Measurements from ENCODE around the gene GPR62. TPM values are rescaled to one million over a fixed set of nuclear protein-coding genes. Genes with fewer than 3 reads are reported as not detected.
"Not testable (repeated sequence)": the region's sequence is repeated elsewhere in the genome, so short reads cannot be mapped to it uniquely, and the experiment has no call there.

GPR62 gene, protein sequence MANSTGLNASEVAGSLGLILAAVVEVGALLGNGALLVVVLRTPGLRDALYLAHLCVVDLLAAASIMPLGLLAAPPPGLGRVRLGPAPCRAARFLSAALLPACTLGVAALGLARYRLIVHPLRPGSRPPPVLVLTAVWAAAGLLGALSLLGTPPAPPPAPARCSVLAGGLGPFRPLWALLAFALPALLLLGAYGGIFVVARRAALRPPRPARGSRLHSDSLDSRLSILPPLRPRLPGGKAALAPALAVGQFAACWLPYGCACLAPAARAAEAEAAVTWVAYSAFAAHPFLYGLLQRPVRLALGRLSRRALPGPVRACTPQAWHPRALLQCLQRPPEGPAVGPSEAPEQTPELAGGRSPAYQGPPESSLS
- polyA plus RNA-seq (ENCODE audit: insufficient read length in 12 of 12), result 1 to 10 TPM in 1 of 12 donors, under 1 TPM in 9, not detected in 2; 0.22 to 1.0 (median 0.36) TPM
- long read RNA-seq, donor 1, transcript GPR62-201 (1 exons, 2,191 nt), result major isoform, 104 of 112 reads
- long read RNA-seq, donor 1, partial matches to known transcripts, result 8 of 112 reads
- long read RNA-seq, donor 1, other reads (novel, unspliced or antisense), result 0 of 112 reads
- long read RNA-seq, donor 2, transcript GPR62-201 (1 exons, 2,191 nt), result major isoform, 38 of 38 reads
- long read RNA-seq, donor 2, partial matches to known transcripts, result 0 of 38 reads
- long read RNA-seq, donor 2, other reads (novel, unspliced or antisense), result 0 of 38 reads
- long read RNA-seq, donor 3, transcript GPR62-201 (1 exons, 2,191 nt), result major isoform, 36 of 36 reads
- long read RNA-seq, donor 3, partial matches to known transcripts, result 0 of 36 reads
- long read RNA-seq, donor 3, other reads (novel, unspliced or antisense), result 0 of 36 reads
- long read RNA-seq, donor 4, transcript GPR62-201 (1 exons, 2,191 nt), result major isoform, 33 of 33 reads
- long read RNA-seq, donor 4, partial matches to known transcripts, result 0 of 33 reads
- long read RNA-seq, donor 4, other reads (novel, unspliced or antisense), result 0 of 33 reads
- long read RNA-seq, donor 5, transcript GPR62-201 (1 exons, 2,191 nt), result major isoform, 112 of 156 reads
- long read RNA-seq, donor 5, partial matches to known transcripts, result 37 of 156 reads
- long read RNA-seq, donor 5, other reads (novel, unspliced or antisense), result 7 of 156 reads
- long read RNA-seq, donor 6, transcript GPR62-201 (1 exons, 2,191 nt), result major isoform, 41 of 46 reads
- long read RNA-seq, donor 6, partial matches to known transcripts, result 5 of 46 reads
- long read RNA-seq, donor 6, other reads (novel, unspliced or antisense), result 0 of 46 reads
- long read RNA-seq, donor 7, transcript GPR62-201 (1 exons, 2,191 nt), result major isoform, 33 of 33 reads
- long read RNA-seq, donor 7, partial matches to known transcripts, result 0 of 33 reads
- long read RNA-seq, donor 7, other reads (novel, unspliced or antisense), result 0 of 33 reads
- long read RNA-seq, donor 8, transcript GPR62-201 (1 exons, 2,191 nt), result major isoform, 87 of 105 reads
- long read RNA-seq, donor 8, partial matches to known transcripts, result 8 of 105 reads
- long read RNA-seq, donor 8, other reads (novel, unspliced or antisense), result 10 of 105 reads
- long read RNA-seq, donor 9, transcript GPR62-201 (1 exons, 2,191 nt), result major isoform, 57 of 57 reads
- long read RNA-seq, donor 9, partial matches to known transcripts, result 0 of 57 reads
- long read RNA-seq, donor 9, other reads (novel, unspliced or antisense), result 0 of 57 reads
- long read RNA-seq, donor 10, transcript GPR62-201 (1 exons, 2,191 nt), result major isoform, 65 of 65 reads
- long read RNA-seq, donor 10, partial matches to known transcripts, result 0 of 65 reads
- long read RNA-seq, donor 10, other reads (novel, unspliced or antisense), result 0 of 65 reads
- long read RNA-seq, donor 11, transcript GPR62-201 (1 exons, 2,191 nt), result major isoform, 60 of 60 reads
- long read RNA-seq, donor 11, partial matches to known transcripts, result 0 of 60 reads
- long read RNA-seq, donor 11, other reads (novel, unspliced or antisense), result 0 of 60 reads

DNA sequence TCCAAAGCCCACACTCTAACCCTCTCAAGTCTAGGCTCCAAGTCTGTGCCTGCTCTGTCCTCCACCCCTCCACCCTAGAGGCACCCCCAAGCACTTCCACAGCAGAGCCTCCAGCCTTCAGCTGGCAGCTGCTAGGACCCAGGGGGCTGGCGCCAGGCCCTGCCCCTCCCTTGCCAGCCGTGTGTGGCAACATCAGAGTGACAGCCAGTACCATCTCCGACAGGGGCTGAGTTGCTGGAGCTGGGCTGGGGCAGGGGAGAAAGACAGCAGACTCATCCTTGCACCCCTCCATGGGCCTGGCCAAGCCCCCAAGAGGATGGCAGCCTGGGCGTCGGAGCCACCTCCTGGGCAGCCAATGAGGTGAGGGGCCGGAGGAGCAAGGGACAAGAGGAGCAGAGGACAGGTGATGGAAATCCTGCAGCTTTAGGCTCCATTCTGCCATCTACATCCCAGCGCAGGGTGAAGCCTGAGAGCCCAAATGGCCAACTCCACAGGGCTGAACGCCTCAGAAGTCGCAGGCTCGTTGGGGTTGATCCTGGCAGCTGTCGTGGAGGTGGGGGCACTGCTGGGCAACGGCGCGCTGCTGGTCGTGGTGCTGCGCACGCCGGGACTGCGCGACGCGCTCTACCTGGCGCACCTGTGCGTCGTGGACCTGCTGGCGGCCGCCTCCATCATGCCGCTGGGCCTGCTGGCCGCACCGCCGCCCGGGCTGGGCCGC lies at the start of gene GPR62:
GPR62 (plus strand) TSS at position 207 of the 718 bp plus-strand sequence; CDS start at position 479, 272 bp downstream.
- DNase-seq, result no peak

DNA sequence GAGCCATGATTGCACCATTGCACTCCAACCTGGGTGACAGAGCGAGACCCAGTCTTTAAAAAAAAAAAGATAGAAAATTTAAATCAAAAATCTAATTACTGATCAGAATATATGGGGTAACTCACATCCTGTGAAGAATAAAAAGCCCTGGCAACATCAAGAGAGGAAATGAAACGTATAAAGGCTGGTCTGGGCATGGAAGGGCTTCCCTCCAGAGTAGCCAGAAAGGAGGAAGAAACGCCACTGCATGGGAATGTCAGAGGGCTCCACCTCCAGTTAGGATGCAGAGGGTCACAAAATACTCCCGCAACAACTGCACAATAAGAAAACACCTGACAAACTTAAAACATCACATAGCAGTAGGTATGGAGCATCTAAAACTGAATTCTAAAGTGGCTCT lies 47.2 kb upstream of the GPR62 start:
- DNase-seq, result no peak

DNA sequence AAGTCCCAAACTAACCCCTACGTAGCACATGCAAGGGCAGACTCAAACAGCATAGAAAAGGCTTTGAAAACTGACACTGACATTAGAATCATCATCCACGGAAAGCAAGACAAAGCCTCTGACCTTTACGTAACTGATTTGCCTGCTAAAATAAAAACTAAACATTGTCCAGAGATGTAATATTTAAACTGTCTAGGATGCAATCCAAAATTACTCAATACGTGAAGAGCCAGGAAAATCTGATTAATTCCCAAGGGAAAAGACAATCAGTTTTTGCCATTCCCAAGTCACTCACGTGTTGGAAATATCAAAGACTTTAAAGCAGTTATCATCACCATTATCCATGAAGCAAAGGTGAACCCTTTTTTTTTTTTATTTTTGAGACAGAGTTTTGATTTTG lies 38.8 kb upstream of the GPR62 start:
- no peak for DNase-seq

DNA sequence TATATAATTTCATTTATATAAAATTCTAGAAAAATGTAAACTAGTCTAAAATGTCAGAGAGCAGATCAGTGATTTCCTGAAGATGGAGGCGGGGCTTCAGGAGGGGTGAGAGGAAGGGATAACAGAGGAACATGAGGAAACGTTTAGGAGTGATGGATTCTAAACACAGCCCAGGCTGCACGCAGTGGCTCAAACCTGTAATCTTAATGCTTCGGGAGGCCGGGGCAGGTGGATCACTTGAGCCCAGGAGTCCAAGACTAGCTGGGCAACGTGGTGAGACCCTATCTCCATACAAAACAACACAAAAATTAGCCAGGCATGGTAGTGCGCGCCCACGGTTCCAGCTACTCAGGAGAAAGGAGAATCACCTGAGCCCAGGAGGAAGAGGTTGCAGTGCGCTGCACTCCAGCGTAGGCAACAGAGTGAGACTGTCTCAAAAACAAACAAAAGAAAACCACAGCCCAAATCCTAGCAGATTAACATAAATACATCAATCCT lies 34.1 kb upstream of the GPR62 start:
- DNase-seq, result no peak

DNA sequence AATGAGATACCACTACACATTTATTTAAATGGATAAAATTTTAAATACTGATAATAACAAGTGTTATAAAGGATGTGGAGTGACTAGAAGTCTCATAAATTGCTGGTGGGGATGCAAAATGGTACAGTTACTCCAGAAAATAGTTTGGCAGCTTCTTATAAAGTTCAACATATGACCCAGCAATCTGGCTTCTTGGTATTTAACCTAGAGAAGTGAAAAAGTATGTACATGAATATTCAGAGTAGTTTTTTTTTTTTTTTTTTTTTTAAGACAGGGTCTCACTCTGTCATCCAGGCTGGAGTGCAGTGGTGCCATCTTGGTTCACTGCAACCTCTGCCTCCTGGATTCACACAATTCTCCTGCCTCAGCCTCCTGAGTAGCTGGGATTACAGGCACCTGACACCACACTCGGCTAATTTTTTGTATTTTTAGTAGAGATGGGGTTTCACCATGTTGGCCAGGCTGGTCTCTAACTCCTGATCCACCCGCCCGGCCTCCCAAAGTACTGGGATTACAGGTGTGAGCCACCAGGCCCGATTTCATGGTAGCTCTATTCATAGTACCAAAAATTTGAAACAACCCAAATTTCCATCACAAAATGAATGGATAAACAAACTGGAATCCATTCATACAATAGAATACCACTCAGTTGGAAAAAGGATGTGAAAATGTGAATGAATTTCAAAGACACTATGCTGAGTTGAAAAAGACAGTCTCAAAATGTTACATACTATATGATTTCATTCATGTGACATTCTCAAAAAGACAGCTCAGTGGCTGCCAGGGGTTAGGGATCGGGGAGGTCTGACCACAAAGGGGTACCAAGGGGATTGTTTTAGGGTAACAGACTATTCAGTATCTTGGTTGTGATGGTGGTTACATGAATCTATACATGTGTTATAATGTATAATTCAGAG lies 27.9 kb upstream of the GPR62 start:
- no peak for DNase-seq

DNA sequence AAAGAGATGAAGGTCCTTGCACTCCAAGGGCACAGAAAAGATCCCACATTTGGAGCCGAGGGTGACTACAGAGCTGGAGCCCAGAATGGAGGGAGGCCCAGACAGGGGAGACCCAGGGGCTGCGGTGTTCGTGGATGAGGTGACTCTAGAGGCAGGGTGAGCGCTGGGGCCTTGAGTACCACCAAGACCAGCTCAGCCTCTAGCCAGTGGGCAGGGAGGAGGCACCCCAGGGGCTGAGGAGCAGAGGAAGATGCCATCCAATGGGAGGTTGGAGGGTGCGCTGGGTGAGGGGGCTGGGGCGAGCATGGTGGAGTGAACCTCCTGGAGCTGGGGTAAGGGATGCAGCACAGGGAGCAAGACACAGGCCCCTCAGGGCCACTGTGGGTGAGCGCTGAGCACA lies 26.7 kb upstream of the GPR62 start:
- DNase-seq, result no peak

DNA sequence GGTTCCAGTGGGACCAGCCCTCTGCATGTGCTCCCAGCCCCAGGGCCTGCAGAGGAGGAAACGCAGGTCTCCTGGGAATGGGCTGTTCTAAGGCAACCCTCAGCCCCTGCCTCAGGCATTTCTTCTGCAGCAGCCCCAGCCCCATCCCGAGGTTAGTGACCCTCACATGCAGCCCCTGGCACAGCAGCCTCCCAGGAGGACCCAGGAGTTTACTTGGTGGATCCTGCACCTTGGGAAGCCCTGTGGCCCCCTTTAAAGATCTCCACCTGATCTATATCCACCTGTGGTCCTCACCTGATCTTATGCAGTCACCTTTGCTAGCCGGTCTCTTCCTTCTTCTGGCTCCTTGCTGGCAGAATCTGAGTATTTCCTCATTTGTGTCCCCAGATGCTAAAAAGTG lies 26.2 kb upstream of the GPR62 start:
- DNase-seq, result not testable (repeated sequence)

DNA sequence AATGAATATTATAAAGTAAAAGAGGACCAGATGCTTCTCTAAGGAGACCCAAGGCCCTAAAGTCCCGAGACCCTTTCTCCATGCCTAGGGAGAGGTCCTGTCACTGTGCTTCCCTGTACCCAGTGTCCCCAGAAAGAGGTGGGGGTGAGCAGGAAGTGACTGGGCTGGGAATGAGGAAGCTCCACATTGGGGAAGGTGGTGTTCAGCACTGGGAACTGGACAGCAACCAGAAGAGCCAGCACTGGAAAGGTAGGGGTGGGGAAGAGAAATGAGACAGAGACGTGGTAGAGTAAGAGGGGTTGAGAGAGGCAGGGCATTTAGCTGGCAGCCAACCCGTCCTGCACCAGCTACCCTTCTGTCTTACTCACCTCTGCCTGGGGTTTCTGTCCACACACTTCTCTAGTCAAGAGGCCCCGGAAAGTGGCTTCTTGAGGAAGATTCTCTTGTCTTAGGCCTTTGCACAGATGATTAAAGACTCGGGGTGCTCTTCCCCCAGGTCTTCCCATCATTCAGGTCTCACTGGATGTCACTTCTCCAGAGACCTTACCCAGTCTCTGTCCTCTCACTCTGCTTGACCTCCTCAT lies 25.7 kb upstream of the GPR62 start:
- DNase-seq, result no peak

DNA sequence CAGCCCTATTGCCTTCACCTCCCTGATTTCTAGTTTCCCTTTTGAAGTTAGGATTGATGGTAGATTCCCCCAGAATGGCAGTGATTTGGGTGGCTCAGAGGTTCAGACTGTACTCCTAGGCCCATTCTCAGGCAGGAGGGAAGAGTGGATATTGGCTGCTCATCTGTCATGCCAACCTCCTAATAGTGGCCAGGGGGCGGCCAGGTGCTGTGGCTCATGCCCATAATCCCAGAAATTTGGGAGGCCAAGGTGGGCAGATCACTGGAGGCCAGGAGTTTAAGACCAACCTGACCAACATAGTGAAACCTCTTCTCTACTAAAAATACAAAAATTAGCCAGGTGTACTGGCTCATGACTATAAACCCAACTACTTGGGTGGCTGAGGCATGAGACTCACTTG lies 24.7 kb upstream of the GPR62 start:
- no peak for DNase-seq

DNA sequence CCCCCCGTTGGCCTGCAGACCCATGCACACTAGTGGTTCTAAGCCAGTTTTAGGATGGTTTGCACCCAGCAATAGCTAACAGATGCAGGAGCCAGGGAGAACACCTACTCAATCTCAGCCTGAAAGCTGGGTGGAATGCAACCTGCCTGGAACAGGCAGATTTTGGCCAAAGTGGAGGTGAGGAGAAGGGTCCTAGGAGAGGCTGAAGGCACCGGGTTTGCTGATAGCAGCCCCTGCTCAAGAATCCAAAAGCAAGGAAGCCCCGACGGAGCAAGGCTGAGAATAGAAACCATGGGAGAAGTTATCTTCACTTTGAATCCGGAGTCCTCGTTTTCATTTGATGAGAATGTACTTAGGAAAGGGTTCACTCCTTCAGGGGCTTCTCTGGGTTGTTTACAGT lies 23.4 kb upstream of the GPR62 start:
- DNase-seq, result no peak

DNA sequence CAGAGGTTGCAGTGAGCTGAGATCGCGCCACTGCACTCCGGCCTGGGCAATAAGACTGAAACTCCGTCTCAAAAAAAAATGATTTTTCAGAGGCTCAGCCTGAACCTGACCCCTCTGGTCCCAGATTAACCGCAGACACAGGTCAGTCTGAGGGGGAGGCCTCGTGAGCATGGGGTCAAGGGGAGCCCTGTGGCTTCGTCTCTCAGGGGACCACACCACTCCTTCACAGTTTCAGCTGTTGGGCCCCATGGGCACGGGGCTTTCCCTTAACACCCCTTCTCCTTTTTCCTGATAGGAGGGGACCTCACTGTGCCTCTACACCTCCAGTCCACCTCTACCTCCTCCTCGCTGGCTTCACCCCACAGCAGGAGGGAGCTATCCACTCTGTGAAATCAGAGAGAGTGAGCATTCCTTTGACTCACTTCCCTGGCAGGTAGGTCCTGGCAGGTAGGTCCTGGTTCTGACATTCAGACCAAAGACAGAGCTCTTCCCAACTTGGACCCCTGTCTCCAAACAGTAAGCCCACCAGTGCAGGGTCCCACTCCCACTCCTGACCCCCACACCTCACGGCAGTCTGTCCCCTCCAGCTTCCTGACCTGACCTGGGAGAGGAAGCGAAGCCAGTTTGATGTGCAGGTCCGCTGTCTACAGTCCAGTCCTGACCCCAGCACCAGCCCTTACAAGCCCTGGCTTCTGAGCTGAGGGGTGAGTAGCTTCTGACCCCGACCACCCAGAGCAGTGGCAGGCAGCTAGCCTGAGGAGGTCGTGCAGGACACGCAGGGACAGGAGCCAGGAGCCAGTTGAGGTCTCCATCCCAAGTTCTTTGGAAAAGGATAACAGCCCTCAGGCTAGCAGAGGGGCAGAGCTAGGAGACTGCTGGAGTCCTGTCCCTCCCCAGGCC lies 22.5 kb upstream of the GPR62 start:
- no peak for DNase-seq

DNA sequence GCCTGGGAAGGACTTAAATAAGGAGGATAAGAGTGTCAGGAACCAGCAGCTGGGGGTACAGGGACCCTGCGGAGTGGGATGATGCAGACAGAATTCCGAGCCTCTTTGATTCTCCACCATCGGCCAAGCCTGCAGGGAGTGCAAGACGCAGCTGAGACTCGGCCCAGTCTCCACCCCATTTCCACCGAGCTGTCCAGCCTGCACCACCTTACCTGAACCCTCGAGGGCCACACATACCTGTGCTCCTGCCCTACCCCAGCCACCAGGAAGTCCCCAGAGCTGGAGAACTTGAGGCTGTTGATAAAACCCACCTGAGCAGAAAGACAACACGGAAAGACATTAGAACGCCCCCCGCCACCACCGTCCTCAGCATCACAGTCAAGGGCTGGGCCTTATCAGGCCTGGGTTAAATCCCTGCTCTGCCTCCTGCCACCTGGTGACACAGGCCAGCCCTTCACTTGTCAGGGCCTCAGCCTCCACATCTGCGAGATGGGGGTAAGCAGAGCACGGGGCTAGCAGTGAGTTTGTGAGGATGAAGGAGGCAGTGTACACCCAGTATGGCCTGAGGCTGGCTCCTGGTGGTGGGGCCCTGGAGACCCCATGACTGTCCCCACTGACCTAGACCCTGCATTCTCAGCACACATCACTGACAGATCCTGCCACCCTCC lies 21.6 kb upstream of the GPR62 start:
- no peak for DNase-seq

DNA sequence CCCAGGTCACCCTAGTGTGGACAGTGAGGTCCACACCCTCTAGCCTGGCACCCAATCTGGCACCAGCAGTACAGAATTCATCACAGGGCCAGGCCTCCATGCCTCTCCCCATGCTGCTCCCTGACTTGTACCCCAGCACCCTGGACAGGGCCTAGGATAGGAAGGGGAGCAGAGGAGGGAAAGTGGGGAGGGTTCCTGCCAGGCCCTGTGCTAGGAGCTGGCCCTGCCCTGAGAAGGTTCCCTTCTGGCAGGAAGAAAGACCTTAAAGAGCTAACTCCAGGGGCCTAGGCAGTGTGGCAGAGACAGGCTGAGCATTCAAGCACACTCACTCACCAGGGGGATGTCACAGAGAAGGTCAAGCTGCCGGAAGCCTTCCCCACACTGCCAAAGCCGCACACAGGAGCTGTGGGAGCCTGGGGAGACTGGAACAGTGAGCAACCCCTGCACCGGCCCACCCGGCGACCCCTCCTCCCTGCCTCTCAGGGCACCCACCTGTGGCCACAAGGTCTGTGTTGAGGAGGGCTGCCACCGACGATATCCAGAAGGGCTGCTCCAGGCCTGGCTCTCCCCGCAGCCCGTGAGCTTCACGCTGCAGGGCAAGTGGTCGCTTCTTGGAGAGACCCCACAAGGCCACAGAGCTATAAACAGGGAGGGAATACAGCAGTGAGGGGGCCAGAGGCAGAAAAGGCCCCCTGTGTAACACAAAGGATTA lies 20.9 kb upstream of the GPR62 start:
- DNase-seq, result no peak

DNA sequence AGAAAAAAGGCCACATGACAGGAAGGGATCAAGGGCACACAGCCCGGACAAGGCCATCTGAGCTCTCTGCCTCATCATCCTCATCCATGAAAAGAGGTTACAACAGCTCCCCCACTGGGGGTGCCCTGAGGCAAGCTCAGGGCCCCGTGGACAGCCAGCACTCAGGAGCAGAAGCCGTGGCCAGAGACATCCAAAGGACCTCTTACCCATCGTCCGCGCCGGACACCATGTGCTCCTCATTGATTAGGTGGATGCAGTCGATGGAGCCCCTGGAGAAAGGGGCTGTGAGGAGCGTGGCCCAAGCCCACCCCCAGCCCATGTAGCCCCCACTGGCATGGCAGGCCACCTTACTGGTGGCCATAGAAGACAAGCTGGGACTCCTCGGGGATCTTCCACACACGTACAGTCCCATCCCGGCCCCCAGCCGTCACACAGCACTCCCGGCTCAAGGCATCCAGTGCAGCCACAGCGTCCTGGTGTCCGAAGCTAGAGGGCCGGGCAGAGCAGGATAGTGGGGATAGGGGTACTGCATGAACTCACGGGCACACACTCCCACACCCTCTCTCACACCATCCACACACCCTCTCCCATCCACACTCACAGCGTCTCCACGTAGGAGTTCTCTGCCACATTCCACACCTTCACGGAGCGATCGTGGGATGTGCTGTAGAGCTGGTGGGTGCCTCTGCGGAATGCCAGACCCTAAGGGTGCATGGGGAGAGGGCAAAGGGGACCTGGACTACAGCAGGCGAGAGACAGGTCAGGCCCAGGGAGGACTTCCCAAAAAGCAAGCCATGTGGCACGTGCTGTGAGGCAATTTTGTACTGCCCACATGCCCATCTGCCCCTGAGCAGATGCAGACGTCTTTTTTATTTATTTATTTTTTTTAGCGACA lies 19.9 kb upstream of the GPR62 start:
- no peak for DNase-seq

All from muscle of arm (tissue), 14 donors.